Measurements from ENCODE around the gene RBM15B.

RBM15B gene

GRCh38 chr3:51393564-51393963 is 2.5 kb downstream of the RBM15B start:
- DNase-seq, result no peak

GRCh38 chr3:51394541-51394940 is 3.5 kb downstream of the RBM15B start:
- no peak for DNase-seq

GRCh38 chr3:51395493-51396213 is 4.6 kb downstream of the RBM15B start:
- no peak for DNase-seq

GRCh38 chr3:51396401-51396800 is 5.3 kb downstream of the RBM15B start:
- no peak for DNase-seq

- DNase-seq, result no peak
Observed at GRCh38 chr3:51397392-51397791, 6.3 kb downstream of the RBM15B start.

- DNase-seq, result no peak
Observed at GRCh38 chr3:51398595-51399310, 7.7 kb downstream of the RBM15B start.

- DNase-seq, result no peak
Observed at GRCh38 chr3:51400166-51400565, 9.1 kb downstream of the RBM15B start.

GRCh38 chr3:51401735-51402134 is 10.7 kb downstream of the RBM15B start:
- no peak for DNase-seq

GRCh38 chr3:51403675-51404074 is 12.6 kb downstream of the RBM15B start:
- DNase-seq, result no peak

- DNase-seq, result no peak
Observed at GRCh38 chr3:51408021-51408420, 16.9 kb downstream of the RBM15B start.

GRCh38 chr3:51408813-51409212 is 17.7 kb downstream of the RBM15B start:
- DNase-seq, result no peak

- no peak for DNase-seq
Observed at GRCh38 chr3:51422211-51422610, 31.1 kb downstream of the RBM15B start.

- DNase-seq, result no peak
Observed at GRCh38 chr3:51426921-51427320, 35.8 kb downstream of the RBM15B start.

- no peak for DNase-seq
Observed at GRCh38 chr3:51429138-51429537, 38.1 kb downstream of the RBM15B start.

- DNase-seq, result no peak
Observed at GRCh38 chr3:51434110-51434509, 43.0 kb downstream of the RBM15B start.

GRCh38 chr3:51434746-51435327 is 43.8 kb downstream of the RBM15B start:
- peak; percentile 63 for DNase-seq

GRCh38 chr3:51436998-51437639 is 46.0 kb downstream of the RBM15B start:
- no peak for DNase-seq

GRCh38 chr3:51441282-51442030 is 50.4 kb downstream of the RBM15B start:
- peak; percentile 7 for DNase-seq

GRCh38 chr3:51445544-51446280 is 54.6 kb downstream of the RBM15B start:
- DNase-seq, result no peak
